Nephron (organoid): ENCODE measurements around the gene PML.
"Not testable (repeated sequence)": the region's sequence is repeated elsewhere in the genome, so short reads cannot be mapped to it uniquely, and the experiment has no call there.

Experiments
- H3K27ac Mint-ChIP-seq, 3 experiments: 2 replicates each; pipeline ENCODE4 v1.8.0; 2020; ENCODE audit warnings: mixed read lengths in 3 of 3, mild to moderate bottlenecking in 2 of 3, moderate library complexity in 1 of 3
- H3K27me3 Mint-ChIP-seq: 2 replicates; pipeline ENCODE4 v1.8.0; 2021; ENCODE audit warnings: low read depth, mild to moderate bottlenecking, moderate library complexity, mixed read lengths
- H3K36me3 Mint-ChIP-seq: 2 replicates; pipeline ENCODE4 v1.8.0; 2020; ENCODE audit warnings: low read depth, mixed read lengths
- H3K4me1 Mint-ChIP-seq: 2 replicates; pipeline ENCODE4 v1.8.0; 2020; ENCODE audit warnings: mixed read lengths
- H3K4me3 Mint-ChIP-seq, 3 experiments: 2 replicates each; pipeline ENCODE4 v1.8.0; 2020; ENCODE audit warnings: mild to moderate bottlenecking in 3 of 3, mixed read lengths in 3 of 3, moderate library complexity in 2 of 3
- H3K9me3 Mint-ChIP-seq: 2 replicates; pipeline ENCODE4 v1.8.0; 2020; ENCODE audit warnings: mixed read lengths
- CTCF ChIP-seq, 3 experiments: fragments of 200-600 bp; sonication (generic); IDR thresholded peaks; one replicate each; pipeline ENCODE4 v1.5.0; 2021; ENCODE audit warnings: antibody characterized with exemption in 3 of 3; ENCODE audit not compliant: unreplicated experiment in 3 of 3

The PML gene

DNA sequence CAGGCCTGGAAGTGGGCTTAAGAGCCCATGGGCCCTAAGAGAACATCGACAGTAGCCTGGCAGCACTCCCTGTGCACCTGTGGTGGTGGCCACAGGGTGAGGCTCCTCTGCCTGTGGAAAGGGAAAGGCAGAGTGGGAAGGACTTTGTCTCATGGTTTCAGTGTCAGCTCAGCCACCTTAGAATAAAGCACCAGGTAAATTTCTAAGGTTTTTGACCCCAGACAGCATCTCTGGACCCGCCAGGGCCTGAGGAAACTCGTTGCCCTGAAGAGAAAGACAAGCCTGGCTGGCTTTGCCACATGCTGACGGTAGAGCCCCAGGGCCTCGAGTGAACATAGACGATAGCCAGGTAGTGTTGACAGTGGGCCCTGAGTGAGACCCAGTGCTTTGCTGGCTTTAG, 65.7 kb downstream of the PML start:
- Mint-ChIP-seq H3K9me3 (no peaks in the 10 kb centered on the region), H3K27me3 (peaks cover 14% of the 10 kb centered on the region), H3K27ac (no peak overlapping the region), H3K4me1 (no peaks in the 10 kb centered on the region), H3K36me3 (no peaks in the 10 kb centered on the region), H3K4me3 (no peak overlapping the region)
- no peak for TF ChIP-seq CTCF (IDR thresholded peaks at IDR 0.05; ENCODE audit: unreplicated experiment in 3 of 3)

GRCh38 chr15:74062236-74062635, 67.7 kb downstream of the PML start:
- no peaks in the 10 kb centered on the region for H3K4me1 Mint-ChIP-seq
- peaks cover 14% of the 10 kb centered on the region for H3K27me3 Mint-ChIP-seq
- H3K27ac Mint-ChIP-seq, result no peak overlapping the region
- TF ChIP-seq CTCF (IDR thresholded peaks at IDR 0.05; ENCODE audit: unreplicated experiment in 3 of 3), result no peak
- H3K36me3 Mint-ChIP-seq, result no peaks in the 10 kb centered on the region
- H3K9me3 Mint-ChIP-seq, result no peaks in the 10 kb centered on the region
- no peak overlapping the region for H3K4me3 Mint-ChIP-seq

- H3K36me3 Mint-ChIP-seq, result no peaks in the 10 kb centered on the region
Measured at GRCh38 chr15:74062671-74063070, 68.2 kb downstream of the PML start.

GRCh38 chr15:74063425-74064146, 69.1 kb downstream of the PML start:
- not testable (repeated sequence) for H3K27ac Mint-ChIP-seq, H3K4me1 Mint-ChIP-seq, H3K36me3 Mint-ChIP-seq, H3K9me3 Mint-ChIP-seq, H3K4me3 Mint-ChIP-seq
- H3K27me3 Mint-ChIP-seq, result peaks cover 14% of the 10 kb centered on the region

More at GRCh38 chr15:74062671-74063070, 68.2 kb downstream of the PML start:
- H3K4me1 Mint-ChIP-seq, result no peaks in the 10 kb centered on the region
- TF ChIP-seq CTCF (IDR thresholded peaks at IDR 0.05; ENCODE audit: unreplicated experiment in 3 of 3), result no peak
- H3K27me3 Mint-ChIP-seq, result peaks cover 14% of the 10 kb centered on the region
- H3K4me3 Mint-ChIP-seq, result no peak overlapping the region
- H3K9me3 Mint-ChIP-seq, result no peaks in the 10 kb centered on the region
- H3K27ac Mint-ChIP-seq, result no peak overlapping the region

DNA sequence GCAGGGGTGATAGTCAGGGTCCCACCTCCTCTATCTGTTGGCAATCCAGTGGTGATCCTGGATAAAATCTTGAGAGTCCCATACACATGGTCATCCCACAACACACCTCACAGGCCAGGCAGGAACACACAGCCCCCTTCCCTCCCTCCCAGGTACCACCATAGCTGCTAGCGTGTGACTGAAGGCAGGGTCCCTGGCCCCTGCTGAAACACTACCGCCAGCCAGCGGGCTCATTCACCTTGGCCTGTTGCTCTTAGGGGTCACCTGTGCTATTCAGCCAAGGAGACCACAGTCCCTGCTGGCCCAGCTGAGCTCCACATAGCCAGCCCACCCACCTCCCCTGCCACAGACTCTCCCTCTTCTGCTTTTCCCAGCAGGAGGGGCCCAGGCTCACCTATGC, 69.7 kb downstream of the PML start:
- H3K9me3 Mint-ChIP-seq, H3K4me1 Mint-ChIP-seq, H3K36me3 Mint-ChIP-seq, H3K4me3 Mint-ChIP-seq, H3K27ac Mint-ChIP-seq: not testable (repeated sequence)
- peaks cover 14% of the 10 kb centered on the region for H3K27me3 Mint-ChIP-seq

DNA sequence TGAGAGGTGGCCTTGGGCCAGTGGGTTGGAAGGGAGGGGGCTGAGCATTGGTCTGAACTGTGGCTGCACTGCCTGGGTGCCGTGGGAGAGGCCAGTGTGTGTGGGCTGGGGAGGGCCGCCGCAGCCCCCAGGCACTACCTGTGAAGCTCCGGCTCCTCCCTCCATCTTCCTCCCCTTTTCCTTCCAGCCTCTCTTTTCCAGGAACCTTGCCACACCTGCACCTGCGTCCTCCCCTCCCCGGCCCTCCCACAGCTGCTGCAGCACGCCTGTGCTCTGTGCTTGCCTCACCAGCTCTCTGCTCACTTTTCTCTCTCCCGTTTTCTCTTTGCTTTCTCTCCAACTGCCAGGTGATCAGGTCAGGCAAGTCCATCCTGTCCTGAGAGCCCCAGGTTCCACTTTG, 70.3 kb downstream of the PML start:
- not testable (repeated sequence) for H3K27ac Mint-ChIP-seq, H3K4me3 Mint-ChIP-seq, H3K9me3 Mint-ChIP-seq, H3K4me1 Mint-ChIP-seq, H3K36me3 Mint-ChIP-seq
- peaks cover 14% of the 10 kb centered on the region for H3K27me3 Mint-ChIP-seq

DNA sequence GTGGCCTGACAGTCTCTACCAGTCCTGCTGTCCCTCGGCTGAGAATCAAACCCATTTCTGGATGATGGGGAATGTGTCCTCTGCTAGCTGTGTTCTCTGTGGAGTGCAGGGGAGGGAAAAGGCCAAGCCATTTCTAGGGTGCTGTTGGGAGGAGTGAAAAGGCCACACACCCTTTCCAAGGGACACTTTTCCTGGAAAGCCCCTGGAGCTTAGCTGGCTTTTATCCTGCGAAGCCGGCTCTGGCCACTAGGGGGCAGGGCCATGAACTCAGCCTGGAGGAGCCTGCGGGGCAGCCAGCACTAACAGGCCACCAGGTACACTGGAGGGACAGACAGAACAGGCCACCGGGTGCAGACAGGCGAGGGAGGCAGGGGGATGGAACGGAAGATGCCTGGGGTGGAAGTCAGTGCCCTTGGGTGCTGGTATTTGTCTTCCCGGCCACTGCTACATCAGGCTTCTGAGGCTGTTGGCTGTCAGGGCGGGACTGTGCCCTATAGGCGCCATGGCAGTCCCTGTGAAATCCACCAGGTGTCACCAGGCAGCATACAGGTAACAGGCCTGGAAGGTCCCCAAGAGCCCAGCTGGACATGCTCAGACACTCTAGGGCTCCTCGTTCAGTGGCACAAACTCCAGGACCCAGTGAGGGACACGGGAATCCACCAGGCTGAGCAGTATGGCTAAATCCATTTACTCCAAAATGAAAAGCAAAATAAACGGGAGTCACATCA, 71.3 kb downstream of the PML start:
- not testable (repeated sequence) for H3K27me3 Mint-ChIP-seq, H3K9me3 Mint-ChIP-seq, H3K4me3 Mint-ChIP-seq, H3K36me3 Mint-ChIP-seq, H3K4me1 Mint-ChIP-seq, H3K27ac Mint-ChIP-seq
- TF ChIP-seq CTCF (IDR thresholded peaks at IDR 0.05; ENCODE audit: unreplicated experiment in 3 of 3), result peak; percentile 61 to 63 (median 63)

DNA sequence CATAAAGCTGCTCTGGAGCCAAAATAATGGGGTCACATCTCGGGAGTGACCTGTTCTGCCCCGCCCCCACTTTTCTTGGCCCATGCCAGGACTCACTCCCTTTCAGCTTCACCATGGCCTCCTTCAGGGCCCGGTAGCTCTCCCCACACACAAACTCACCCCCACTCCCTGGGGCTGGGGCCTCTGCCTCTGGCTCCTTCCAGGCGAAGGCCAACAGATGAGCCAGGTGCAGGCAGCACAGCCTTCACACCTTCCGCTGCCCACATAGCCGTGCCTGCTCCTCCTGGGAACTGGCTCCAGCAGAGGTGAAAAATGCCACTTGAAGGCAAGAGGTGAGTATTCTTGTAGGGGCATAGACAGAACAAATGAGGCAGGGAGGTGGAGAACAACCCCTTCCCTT, 77.1 kb downstream of the PML start:
- H3K27ac Mint-ChIP-seq, H3K36me3 Mint-ChIP-seq, H3K4me3 Mint-ChIP-seq, H3K27me3 Mint-ChIP-seq, H3K9me3 Mint-ChIP-seq, H3K4me1 Mint-ChIP-seq: not testable (repeated sequence)

DNA sequence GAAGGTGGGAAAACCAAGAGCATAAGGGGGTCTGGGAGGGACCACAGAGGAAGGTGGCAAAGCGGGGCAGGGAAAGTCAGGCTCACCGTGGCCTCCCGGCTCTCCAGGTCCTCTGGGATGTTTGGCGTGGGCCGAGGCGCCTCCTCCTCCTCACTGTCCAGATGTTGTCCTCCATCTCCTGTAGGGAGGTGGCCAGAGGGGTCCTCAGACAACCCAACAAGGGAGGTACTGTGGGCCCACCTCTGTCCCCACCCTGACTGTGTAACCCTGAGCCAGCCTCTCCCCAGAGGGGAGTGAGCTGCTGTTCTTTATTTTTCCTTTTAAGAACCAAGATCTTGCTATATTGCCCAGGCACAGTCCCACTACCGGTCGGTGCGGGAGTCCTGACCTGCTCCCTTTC, 77.6 kb downstream of the PML start:
- H3K27me3 Mint-ChIP-seq, H3K9me3 Mint-ChIP-seq, H3K4me1 Mint-ChIP-seq, H3K27ac Mint-ChIP-seq, H3K4me3 Mint-ChIP-seq, H3K36me3 Mint-ChIP-seq: not testable (repeated sequence)

GRCh38 chr15:74072614-74073337, 78.3 kb downstream of the PML start:
- not testable (repeated sequence) for H3K27ac Mint-ChIP-seq, H3K36me3 Mint-ChIP-seq, H3K4me1 Mint-ChIP-seq, H3K27me3 Mint-ChIP-seq, H3K4me3 Mint-ChIP-seq, H3K9me3 Mint-ChIP-seq
